ENCODE measurements around the gene ILDR1. TPM values are rescaled to one million over a fixed set of nuclear protein-coding genes. Genes with fewer than 3 reads are reported as not detected.
A peak's percentile ranks its signal among the peaks of the same experiment; 100 is the strongest.

ILDR1 gene
- total and polyA plus RNA-seq, 2 of the 8 experiments (the other 6 are each of a cell fraction or from before 2014, with no cell fraction given), result 1.8 TPM

DNA sequence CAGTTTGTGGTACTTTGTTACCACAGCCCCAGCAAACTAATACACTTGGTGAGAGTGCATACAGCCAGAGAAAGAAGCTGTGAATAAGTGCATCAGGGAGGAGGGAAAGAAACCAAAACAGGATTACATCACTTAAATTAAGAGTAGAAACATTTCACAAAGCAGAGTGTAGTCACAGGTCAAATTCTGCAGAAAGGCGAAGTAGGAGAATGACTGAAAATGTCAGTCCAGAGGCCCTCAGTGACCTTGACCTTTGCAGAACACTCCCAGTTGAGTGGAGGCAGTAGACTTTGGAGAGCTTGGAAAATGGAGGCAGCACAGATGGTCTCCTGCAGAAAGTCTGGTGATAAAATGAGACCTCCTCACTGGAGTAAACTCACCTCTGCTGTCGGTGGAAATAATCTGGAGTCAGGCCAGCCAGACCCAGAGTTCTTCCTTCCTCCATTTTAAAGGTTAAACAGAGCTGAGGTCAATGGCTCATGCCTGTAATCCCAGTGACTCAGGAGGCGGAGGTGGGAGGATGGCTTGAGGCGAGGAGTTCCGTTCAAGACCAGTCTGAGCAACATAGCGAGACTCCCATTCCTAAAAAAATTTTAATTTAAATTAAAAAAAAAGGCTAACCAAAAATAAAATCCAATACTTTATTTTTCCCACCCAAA is 38.1 kb upstream of the ILDR1 start:
- Histone ChIP-seq H3K14ac (ENCODE audit: insufficient read length) (no peak overlapping the region), H3K56ac (replicated peaks; ENCODE audit: insufficient read length, low read depth, low read length) (no peak overlapping the region), H3K4me1 (replicated peaks in 1 of 4; ENCODE audit: control insufficient read depth in 3 of 4, insufficient read depth in 4 of 4, low read length in 3 of 4) (no peaks in the 10 kb centered on the region), H4K91ac (replicated peaks; ENCODE audit: insufficient read length, low read length) (no peak overlapping the region), H3K23ac (ENCODE audit: insufficient read length) (no peak overlapping the region), H3K4me2 (ENCODE audit: insufficient read depth in 1 of 2, low read depth in 2 of 2, low read length in 2 of 2) (no peak overlapping the region), H3K9me3 (ENCODE audit: insufficient read depth in 2 of 2, low read depth in 1 of 2, low read length in 1 of 2) (no peaks in the 10 kb centered on the region), H3K23me2 (ENCODE audit: low read depth, low read length) (no peaks in the 10 kb centered on the region; the same call in 1 of the 2 replicates), H3K4me3 (ENCODE audit: extremely low read depth in 1 of 4, insufficient read depth in 2 of 4, low read depth in 3 of 4, low read length in 4 of 4) (no peak overlapping the region), H3K27ac (ENCODE audit: low read depth, low read length) (no peak overlapping the region), H2BK20ac (ENCODE audit: low read length) (no peak overlapping the region), H3K9ac (replicated peaks in 1 of 4; ENCODE audit: extremely low read depth in 1 of 4, low read depth in 3 of 4, low read length in 3 of 4) (no peak overlapping the region), H2BK12ac (ENCODE audit: low read depth, low read length) (no peak overlapping the region), H2AK5ac (ENCODE audit: low read depth, low read length) (no peak overlapping the region), H3K18ac (ENCODE audit: extremely low read depth, low read length) (no peak overlapping the region), H2BK5ac (ENCODE audit: low read depth, low read length) (no peak overlapping the region), H2BK120ac (replicated peaks; ENCODE audit: low read depth, low read length) (no peak overlapping the region), H3K4ac (replicated peaks; ENCODE audit: insufficient read length, low read depth, low read length) (no peak overlapping the region), H2BK15ac (ENCODE audit: low read length) (no peak overlapping the region), H3K79me1 (ENCODE audit: low read depth, low read length) (no peaks in the 10 kb centered on the region), H4K20me1 (replicated peaks in 1 of 2; ENCODE audit: control insufficient read depth in 1 of 2, insufficient read depth in 2 of 2, low read length in 2 of 2) (no peaks in the 10 kb centered on the region), H4K8ac (ENCODE audit: extremely low read depth, insufficient read depth, low read length) (no peak overlapping the region), H3K36me3 (ENCODE audit: control insufficient read depth in 2 of 4, insufficient read depth in 4 of 4, low read length in 3 of 4) (no peaks in the 10 kb centered on the region), H3K27me3 (replicated peaks in 1 of 4; ENCODE audit: control insufficient read depth in 3 of 4, extremely low read depth in 1 of 4, insufficient read depth in 3 of 4, low read length in 3 of 4) (no peaks in the 10 kb centered on the region), H4K5ac (ENCODE audit: insufficient read length, low read depth, low read length) (no peak overlapping the region), H3K79me2 (ENCODE audit: control insufficient read depth in 1 of 2, insufficient read depth in 2 of 2, low read length in 2 of 2) (no peaks in the 10 kb centered on the region), H2AFZ (ENCODE audit: low read length) (0 out of 2 replicates have a peak overlapping the region, but pooled peaks have one; percentile 34)
- POLR2A ChIA-PET (ENCODE audit: partially characterized antibody), result no interaction called here
- CTCF ChIA-PET (ENCODE audit: partially characterized antibody), result interaction anchor here (0.8 kb wide), 1 partner anchor 64 kb away, joined by 3 read pairs; no protein-coding TSS in a partner anchor
- DNase-seq (ENCODE audit: low read depth in 1 of 2, low spot score in 2 of 2) (no peak), FAIRE-seq (no peak)
- 92% methylated on average over 6 of the region's 6 CpGs; no CpG with 5 or more reads in 1 of the 2 experiments for WGBS, 2 experiments (ENCODE audit: extremely low coverage in 1 of 2, insufficient coverage in 1 of 2, insufficient read length in 1 of 2, insufficient replicate concordance in 2 of 2, low coverage in 1 of 2, low lambda C conversion rate in 2 of 2, missing lambda C conversion rate in 1 of 2)
- TF ChIP-seq BRCA1 (IDR thresholded peaks at IDR 0.05; ENCODE audit: low read depth, low read length) (no peak), TBP (IDR thresholded peaks at IDR 0.05; ENCODE audit: low read depth, low read length) (no peak), JUN (IDR thresholded peaks at IDR 0.05; ENCODE audit: low read depth, low read length) (no peak), ASH2L (IDR thresholded peaks at IDR 0.05; ENCODE audit: low read length) (no peak), NRF1 (IDR thresholded peaks at IDR 0.05; ENCODE audit: low read depth, low read length) (no peak)

All from H1 (cell line).